ENCODE data around the gene MARVELD1. TPM values are rescaled to one million over a fixed set of nuclear protein-coding genes. Genes with fewer than 3 reads are reported as not detected.

Gene MARVELD1
- total and polyA plus RNA-seq, 2 of the 13 experiments (the other 11 are each of a cell fraction or from before 2014, with no cell fraction given), result not detected

DNA sequence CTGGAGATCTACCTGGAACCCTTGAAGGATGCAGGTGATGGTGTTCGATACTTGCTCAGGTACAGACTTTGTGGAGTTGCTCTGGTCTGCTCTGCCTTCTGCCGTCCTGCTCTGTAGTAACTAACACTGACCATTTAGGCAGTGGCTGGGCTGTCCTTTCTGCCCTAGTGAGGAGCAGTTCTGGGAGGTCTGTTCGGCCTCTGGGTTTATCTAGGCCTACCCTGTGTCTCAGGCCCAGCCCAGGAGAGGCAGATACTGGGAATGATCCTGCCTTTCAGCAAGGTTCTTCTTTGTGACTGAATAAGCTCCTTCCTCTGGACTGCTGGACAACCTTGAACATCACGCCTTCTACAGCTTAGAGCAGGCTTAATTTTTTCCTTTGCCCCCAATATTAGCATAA is 25.1 kb downstream of the MARVELD1 start (continued):
- no peak for TF ChIP-seq ZNF256 (CRISPR knock-in tag; conservative IDR thresholded peaks at IDR 0.05)
- no peak for TF ChIP-seq MATR3 (CRISPR knock-in tag; IDR thresholded peaks at IDR 0.05)
- TF ChIP-seq CEBPZ (IDR thresholded peaks at IDR 0.05; ENCODE audit: low read length), result no peak

GRCh38 chr10:97740613-97741012 is 27.1 kb downstream of the MARVELD1 start:
- H3K4me3 ChIP-seq (replicated peaks in 1 of 3; ENCODE audit: insufficient read depth in 1 of 3, low read depth in 2 of 3, low read length in 3 of 3), result no peak overlapping the region
- CTCF ChIA-PET (ENCODE audit: low intra/inter-chr PET ratio, low total read pairs), result no interaction called here
- WGBS (ENCODE audit: low lambda C conversion rate), result 94% methylated on average over 2 of the region's 2 CpGs
- DNase-seq (ENCODE audit: low spot score) (no peak), ATAC-seq (no peak), FAIRE-seq (no peak)
- in situ Hi-C loops (cut with HindIII; ENCODE audit: extremely low pct_ligation_motif_present, low pct_unique_long_range_greater_than_20kb), result no loop called here
- no peak overlapping the region for H3K4me2 ChIP-seq (ENCODE audit: low read depth, low read length)
- H3K79me2 ChIP-seq (ENCODE audit: insufficient read depth, low read length), result peaks cover 50% of the 10 kb centered on the region
- no peak overlapping the region for H3K9ac ChIP-seq (ENCODE audit: insufficient read depth, low read depth, low read length)
- no peak overlapping the region for H3K27ac ChIP-seq (ENCODE audit: extremely low read length, insufficient read depth, low read length)
- peaks cover 0 to 5% of the 10 kb centered on the region in 2 experiments; a peak in 2 of 5 replicates for H3K27me3 ChIP-seq (ENCODE audit: control insufficient read depth in 1 of 2, insufficient read depth in 2 of 2, low read length in 2 of 2)
- H3K9me3 ChIP-seq (ENCODE audit: low read length), result no peaks in the 10 kb centered on the region
- H4K20me1 ChIP-seq (ENCODE audit: insufficient read depth, low read length), result peaks cover 4% of the 10 kb centered on the region; the same call in 1 of the 2 replicates
- H3K36me3 ChIP-seq (replicated peaks in 1 of 2; ENCODE audit: control insufficient read depth in 1 of 2, insufficient read depth in 2 of 2, low read length in 2 of 2), result peaks cover 13 to 43% of the 10 kb centered on the region in 2 experiments
- H3K4me1 ChIP-seq (ENCODE audit: insufficient read depth, low read length), result peaks cover 37% of the 10 kb centered on the region
- H2AFZ ChIP-seq (ENCODE audit: low read length), result no peak overlapping the region
- POLR2A ChIA-PET, result no interaction called here
- no TSS peak for BruUV-seq (replicated peaks)
- intact Hi-C loops (cut with micrococcal nuclease; ENCODE audit: unreplicated experiment), result no loop called here
- TF ChIP-seq, protein P1, sequence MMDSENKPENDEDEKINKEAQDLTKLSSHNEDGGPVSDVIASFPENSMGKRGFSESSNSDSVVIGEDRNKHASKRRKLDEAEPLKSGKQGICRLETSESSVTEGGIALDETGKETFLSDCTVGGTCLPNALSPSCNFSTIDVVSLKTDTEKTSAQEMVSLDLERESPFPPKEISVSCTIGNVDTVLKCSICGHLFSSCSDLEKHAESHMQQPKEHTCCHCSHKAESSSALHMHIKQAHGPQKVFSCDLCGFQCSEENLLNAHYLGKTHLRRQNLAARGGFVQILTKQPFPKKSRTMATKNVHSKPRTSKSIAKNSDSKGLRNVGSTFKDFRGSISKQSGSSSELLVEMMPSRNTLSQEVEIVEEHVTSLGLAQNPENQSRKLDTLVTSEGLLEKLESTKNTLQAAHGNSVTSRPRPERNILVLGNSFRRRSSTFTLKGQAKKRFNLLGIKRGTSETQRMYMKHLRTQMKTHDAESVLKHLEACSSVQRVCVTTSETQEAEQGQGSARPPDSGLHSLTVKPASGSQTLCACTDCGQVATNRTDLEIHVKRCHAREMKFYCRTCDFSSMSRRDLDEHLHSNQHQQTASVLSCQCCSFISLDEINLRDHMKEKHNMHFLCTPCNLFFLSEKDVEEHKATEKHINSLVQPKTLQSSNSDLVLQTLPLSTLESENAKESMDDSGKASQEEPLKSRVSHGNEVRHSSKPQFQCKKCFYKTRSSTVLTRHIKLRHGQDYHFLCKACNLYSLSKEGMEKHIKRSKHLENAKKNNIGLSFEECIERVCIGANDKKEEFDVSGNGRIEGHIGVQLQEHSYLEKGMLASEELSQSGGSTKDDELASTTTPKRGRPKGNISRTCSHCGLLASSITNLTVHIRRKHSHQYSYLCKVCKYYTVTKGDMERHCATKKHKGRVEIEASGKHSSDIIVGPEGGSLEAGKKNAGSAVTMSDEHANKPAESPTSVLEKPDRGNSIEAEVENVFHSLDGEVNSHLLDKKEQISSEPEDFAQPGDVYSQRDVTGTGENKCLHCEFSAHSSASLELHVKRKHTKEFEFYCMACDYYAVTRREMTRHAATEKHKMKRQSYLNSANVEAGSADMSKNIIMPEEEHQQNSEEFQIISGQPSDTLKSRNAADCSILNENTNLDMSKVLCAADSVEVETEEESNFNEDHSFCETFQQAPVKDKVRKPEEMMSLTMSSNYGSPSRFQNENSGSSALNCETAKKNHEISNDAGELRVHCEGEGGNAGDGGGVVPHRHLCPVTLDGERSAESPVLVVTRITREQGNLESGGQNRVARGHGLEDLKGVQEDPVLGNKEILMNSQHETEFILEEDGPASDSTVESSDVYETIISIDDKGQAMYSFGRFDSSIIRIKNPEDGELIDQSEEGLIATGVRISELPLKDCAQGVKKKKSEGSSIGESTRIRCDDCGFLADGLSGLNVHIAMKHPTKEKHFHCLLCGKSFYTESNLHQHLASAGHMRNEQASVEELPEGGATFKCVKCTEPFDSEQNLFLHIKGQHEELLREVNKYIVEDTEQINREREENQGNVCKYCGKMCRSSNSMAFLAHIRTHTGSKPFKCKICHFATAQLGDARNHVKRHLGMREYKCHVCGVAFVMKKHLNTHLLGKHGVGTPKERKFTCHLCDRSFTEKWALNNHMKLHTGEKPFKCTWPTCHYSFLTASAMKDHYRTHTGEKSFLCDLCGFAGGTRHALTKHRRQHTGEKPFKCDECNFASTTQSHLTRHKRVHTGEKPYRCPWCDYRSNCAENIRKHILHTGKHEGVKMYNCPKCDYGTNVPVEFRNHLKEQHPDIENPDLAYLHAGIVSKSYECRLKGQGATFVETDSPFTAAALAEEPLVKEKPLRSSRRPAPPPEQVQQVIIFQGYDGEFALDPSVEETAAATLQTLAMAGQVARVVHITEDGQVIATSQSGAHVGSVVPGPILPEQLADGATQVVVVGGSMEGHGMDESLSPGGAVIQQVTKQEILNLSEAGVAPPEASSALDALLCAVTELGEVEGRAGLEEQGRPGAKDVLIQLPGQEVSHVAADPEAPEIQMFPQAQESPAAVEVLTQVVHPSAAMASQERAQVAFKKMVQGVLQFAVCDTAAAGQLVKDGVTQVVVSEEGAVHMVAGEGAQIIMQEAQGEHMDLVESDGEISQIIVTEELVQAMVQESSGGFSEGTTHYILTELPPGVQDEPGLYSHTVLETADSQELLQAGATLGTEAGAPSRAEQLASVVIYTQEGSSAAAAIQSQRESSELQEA (CRISPR knock-in tag; IDR thresholded peaks at IDR 0.05; ENCODE audit: not compliant biosample characterization), result no peak
- TF ChIP-seq NCOA1 (CRISPR knock-in tag; IDR thresholded peaks at IDR 0.05) (no peak), NCOA5 (CRISPR knock-in tag; IDR thresholded peaks at IDR 0.05) (no peak), ZFP36 (IDR thresholded peaks at IDR 0.05; ENCODE audit: borderline replicate concordance, low read depth, low read length, partially characterized antibody) (no peak), MTERF4 (CRISPR knock-in tag; IDR thresholded peaks at IDR 0.05) (no peak), RFX1 (IDR thresholded peaks at IDR 0.05) (no peak), ZNF746 (CRISPR knock-in tag; IDR thresholded peaks at IDR 0.05) (no peak), FLYWCH1 (CRISPR knock-in tag; IDR thresholded peaks at IDR 0.05) (no peak), WIZ (CRISPR knock-in tag; IDR thresholded peaks at IDR 0.05) (no peak)

Data from HepG2 (cell line).